Vagina (tissue), 2 donors: ENCODE data around the gene PFKL.
"Not testable (repeated sequence)": the region's sequence is repeated elsewhere in the genome, so short reads cannot be mapped to it uniquely, and the experiment has no call there.

ENCODE experiments used
- CTCF ChIP-seq, 3 experiments: fragments of 450-650 bp in 2 of 3; fragments of 200-600 bp in 1 of 3; sonication (generic) in 1 of 3; IDR thresholded peaks; one replicate each; pipeline ENCODE4 v1.5.1; 2017 to 2019; ENCODE audit warnings: antibody characterized with exemption in 3 of 3, mild to moderate bottlenecking in 2 of 3, moderate library complexity in 2 of 3
- POLR2A ChIP-seq, 2 donors: fragments of 450-650 bp; IDR thresholded peaks; one replicate each; pipeline ENCODE4 v1.6.1; 2017; ENCODE audit warnings: antibody characterized with exemption in 2 of 2, mild to moderate bottlenecking in 2 of 2, moderate library complexity in 2 of 2

GRCh38 chr21:44302573-44303401 is 2.9 kb downstream of the PFKL start:
- not testable (repeated sequence) for TF ChIP-seq CTCF, POLR2A (IDR thresholded peaks at IDR 0.05)
